GM12873 (cell line): Measurements from ENCODE around the gene CD247.

ENCODE experiments used
- CTCF ChIP-seq: IDR thresholded peaks from 2 replicates; pipeline ENCODE4 v1.5.1; 2012; ENCODE audit warnings: low read depth, mild to moderate bottlenecking, moderate library complexity, low read length, control low read depth; ENCODE audit not compliant: insufficient read depth; ENCODE audit errors: missing control alignments

CD247 gene

DNA sequence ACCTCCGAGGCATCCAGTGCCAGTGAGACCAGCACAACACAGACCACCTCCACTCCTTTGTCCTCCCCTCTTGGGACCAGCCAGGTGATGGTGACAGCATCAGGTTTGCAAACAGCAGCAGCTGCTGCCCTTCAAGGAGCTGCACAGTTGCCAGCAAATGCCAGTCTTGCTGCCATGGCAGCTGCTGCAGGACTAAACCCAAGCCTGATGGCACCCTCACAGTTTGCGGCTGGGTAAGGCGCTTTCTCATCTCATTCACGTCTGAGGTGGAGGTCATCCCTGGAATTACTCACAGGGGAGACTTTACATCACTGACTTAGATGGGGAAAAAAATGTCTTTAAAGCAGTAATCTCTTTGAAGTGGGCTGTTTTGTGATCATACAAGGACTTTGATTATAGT is 106.3 kb downstream of the CD247 start:
- no peak for TF ChIP-seq CTCF

- TF ChIP-seq CTCF, result peak; percentile 39
Measured at GRCh38 chr1:167409183-167409582, 109.1 kb downstream of the CD247 start.

DNA sequence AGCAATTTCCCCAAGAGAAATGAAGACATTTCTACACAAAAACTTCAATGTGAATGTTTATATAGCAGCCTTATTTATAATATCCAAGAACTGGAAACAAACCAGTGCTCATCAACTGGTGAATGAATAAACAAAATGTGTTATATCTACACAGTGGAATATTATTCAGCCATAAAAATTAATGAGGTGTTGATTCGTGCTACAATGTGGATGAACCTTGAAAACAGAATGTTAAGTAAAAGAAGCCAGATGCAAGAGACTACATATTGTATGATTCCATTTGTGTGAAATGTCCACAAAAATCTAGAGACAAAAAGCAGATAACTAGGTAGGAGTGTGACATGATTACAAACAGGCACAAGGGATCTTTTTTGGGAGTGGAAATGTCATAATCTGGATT is 110.0 kb downstream of the CD247 start:
- no peak for TF ChIP-seq CTCF

DNA sequence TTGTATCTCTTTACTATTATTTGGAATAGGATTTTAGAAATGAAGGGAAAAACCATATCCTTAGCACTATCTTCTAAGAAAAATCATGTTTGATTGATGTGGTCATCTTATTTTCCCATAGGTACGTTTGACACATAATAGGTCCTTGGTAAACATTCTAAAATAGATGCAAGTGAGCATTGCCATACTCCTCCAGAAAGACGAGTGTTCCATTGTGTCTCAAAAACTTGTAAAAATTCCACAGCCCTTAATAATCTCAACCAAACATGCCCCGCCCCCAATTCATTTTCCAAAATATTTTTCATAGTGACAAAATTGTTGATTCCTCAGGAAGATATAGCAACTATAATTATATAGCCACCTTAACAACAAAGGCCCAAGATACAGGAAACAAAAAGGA is 113.4 kb downstream of the CD247 start:
- TF ChIP-seq CTCF, result no peak

- TF ChIP-seq CTCF, result no peak
Measured at GRCh38 chr1:167404161-167404888, 114.0 kb downstream of the CD247 start.

GRCh38 chr1:167401260-167401873 is 117.0 kb downstream of the CD247 start:
- peak; percentile 72 for TF ChIP-seq CTCF

DNA sequence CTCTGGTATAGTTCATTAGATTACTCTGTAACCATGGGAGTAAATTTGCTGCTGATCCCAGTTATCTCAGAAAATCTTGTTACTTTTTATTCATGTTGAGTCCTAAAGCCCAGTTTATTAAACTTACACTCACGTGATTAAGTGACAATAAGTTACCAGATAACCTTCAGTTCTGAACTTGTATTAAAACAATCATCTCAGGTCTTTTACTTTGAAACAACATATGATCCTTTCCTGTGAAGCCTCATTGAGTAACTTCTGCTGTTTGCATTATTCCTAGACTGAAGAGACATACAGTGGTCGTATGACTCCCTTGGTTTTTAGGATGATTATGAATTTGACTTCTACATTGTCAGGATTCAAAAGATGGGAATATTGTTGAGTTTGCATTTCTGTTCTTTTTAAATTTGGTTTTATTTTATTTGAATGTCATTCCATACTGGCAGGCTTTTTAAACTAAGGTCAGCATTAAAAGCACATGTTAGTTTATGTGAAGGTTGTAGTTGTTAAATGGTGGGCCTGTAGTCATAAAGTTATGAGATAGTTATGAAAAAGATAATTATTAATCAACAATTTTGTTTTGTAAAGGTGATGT is 117.9 kb downstream of the CD247 start:
- no peak for TF ChIP-seq CTCF
